SK-N-SH treated with all-trans-retinoic acid at 6 μM for 48 hours (cell line): ENCODE measurements around the gene BBOF1.

Experiments
- ATAC-seq: fragments of 200-7000 bp; cut with Tn5 transposase; 3 replicates; pipeline ENCODE4 v1.9.1; 2020; ENCODE audit warnings: mild to moderate bottlenecking, moderate library complexity
- BACH2 ChIP-seq: fragments of 250-450 bp; sonication (Bioruptor Pico); IDR thresholded peaks from 2 replicates; pipeline ENCODE4 v1.9.0; 2021; ENCODE audit warnings: mild to moderate bottlenecking, borderline replicate concordance
- CSDC2 ChIP-seq: fragments of 250-450 bp; sonication (Bioruptor Pico); IDR thresholded peaks from 2 replicates; pipeline ENCODE4 v1.5.0; 2020; ENCODE audit warnings: mild to moderate bottlenecking, moderate library complexity
- CSRNP3 ChIP-seq: fragments of 250-450 bp; sonication (Bioruptor Pico); IDR thresholded peaks from 2 replicates; pipeline ENCODE4 v1.5.1; 2021; ENCODE audit warnings: mild to moderate bottlenecking, moderate library complexity
- ESRRG ChIP-seq: fragments of 250-450 bp; sonication (Bioruptor Pico); IDR thresholded peaks from 2 replicates; pipeline ENCODE4 v1.6.1; 2021; ENCODE audit warnings: mild to moderate bottlenecking
- GLIS3 ChIP-seq: fragments of 250-450 bp; sonication (Bioruptor Pico); IDR thresholded peaks from 2 replicates; pipeline ENCODE4 v1.5.0; 2020; ENCODE audit warnings: mild to moderate bottlenecking, moderate library complexity
- ISL1 ChIP-seq: fragments of 250-450 bp; sonication (Bioruptor Pico); IDR thresholded peaks from 2 replicates; pipeline ENCODE4 v2.1.2; 2022; ENCODE audit warnings: mild to moderate bottlenecking, moderate library complexity
- OSR1 ChIP-seq: fragments of 250-450 bp; sonication (Bioruptor Pico); IDR thresholded peaks from 2 replicates; pipeline ENCODE4 v1.8.0; 2022; ENCODE audit warnings: moderate library complexity, mild to moderate bottlenecking, inconsistent platforms
- PATZ1 ChIP-seq: fragments of 250-450 bp; sonication (Bioruptor Pico); IDR thresholded peaks from 2 replicates; pipeline ENCODE4 v1.8.0; 2020; ENCODE audit warnings: mild to moderate bottlenecking, moderate library complexity, borderline replicate concordance
- POU6F1 ChIP-seq: fragments of 250-450 bp; sonication (Bioruptor Pico); IDR thresholded peaks from 2 replicates; pipeline ENCODE4 v1.8.0; 2021; ENCODE audit warnings: low read depth, mild to moderate bottlenecking, moderate library complexity, borderline replicate concordance
- PPARA ChIP-seq: fragments of 250-450 bp; sonication (Bioruptor Pico); IDR thresholded peaks from 2 replicates; pipeline ENCODE4 v1.5.0; 2020; ENCODE audit warnings: mild to moderate bottlenecking, borderline replicate concordance
- RARB ChIP-seq: fragments of 250-450 bp; sonication (Bioruptor Pico); IDR thresholded peaks from 2 replicates; pipeline ENCODE4 v1.8.0; 2021; ENCODE audit warnings: mild to moderate bottlenecking, moderate library complexity
- SNAI2 ChIP-seq: fragments of 250-450 bp; sonication (Bioruptor Pico); IDR thresholded peaks from 2 replicates; pipeline ENCODE4 v1.5.0; 2020; ENCODE audit warnings: mild to moderate bottlenecking, moderate library complexity
- TCF4 ChIP-seq: fragments of 250-450 bp; sonication (Bioruptor Pico); IDR thresholded peaks from 2 replicates; pipeline ENCODE4 v1.8.0; 2021; ENCODE audit warnings: mild to moderate bottlenecking, moderate library complexity, borderline replicate concordance
- TOX ChIP-seq: fragments of 250-450 bp; sonication (Bioruptor Pico); IDR thresholded peaks from 2 replicates; pipeline ENCODE4 v1.8.0; 2021; ENCODE audit warnings: mild to moderate bottlenecking, moderate library complexity, borderline replicate concordance
- TSHZ2 ChIP-seq: fragments of 250-450 bp; sonication (Bioruptor Pico); IDR thresholded peaks from 2 replicates; pipeline ENCODE4 v1.5.0; 2020; ENCODE audit warnings: mild to moderate bottlenecking, moderate library complexity
- ZFP3 ChIP-seq: fragments of 250-450 bp; sonication (Bioruptor Pico); IDR thresholded peaks from 2 replicates; pipeline ENCODE4 v1.5.0; 2020; ENCODE audit warnings: mild to moderate bottlenecking, moderate library complexity
- ZFP30 ChIP-seq: fragments of 450-650 bp; formaldehyde crosslinking; IDR thresholded peaks from 2 replicates; pipeline ENCODE4 v1.5.0; 2022; ENCODE audit warnings: mild to moderate bottlenecking, moderate library complexity
- ZNF565 ChIP-seq: fragments of 450-650 bp; formaldehyde crosslinking; conservative IDR thresholded peaks from 2 replicates; pipeline ENCODE4 v1.5.0; 2020; ENCODE audit warnings: low read depth, mild to moderate bottlenecking, moderate library complexity
- ZNF70 ChIP-seq: fragments of 450-650 bp; formaldehyde crosslinking; IDR thresholded peaks from 2 replicates; pipeline ENCODE4 v1.5.0; 2020; ENCODE audit warnings: mild to moderate bottlenecking, moderate library complexity
- ZNF8 ChIP-seq: fragments of 450-650 bp; formaldehyde crosslinking; IDR thresholded peaks from 2 replicates; pipeline ENCODE4 v1.5.0; 2020; ENCODE audit warnings: mild to moderate bottlenecking, moderate library complexity

The BBOF1 gene

GRCh38 chr14:74064883-74065282, 45.7 kb downstream of the BBOF1 start:
- no peak for ATAC-seq
- no peak for TF ChIP-seq RARB (CRISPR knock-in tag)
- TF ChIP-seq SNAI2: no peak
- TF ChIP-seq PPARA (CRISPR knock-in tag): no peak
- no peak for TF ChIP-seq BACH2 (CRISPR knock-in tag)
- TF ChIP-seq PATZ1 (CRISPR knock-in tag): no peak
- TF ChIP-seq ISL1 (CRISPR knock-in tag): no peak
- no peak for TF ChIP-seq CSDC2 (CRISPR knock-in tag)
- TF ChIP-seq ZNF565 (CRISPR knock-in tag): no peak
- TF ChIP-seq ZNF70 (CRISPR knock-in tag): no peak
- no peak for TF ChIP-seq TSHZ2 (CRISPR knock-in tag)
- no peak for TF ChIP-seq CSRNP3
- TF ChIP-seq ESRRG (CRISPR knock-in tag): no peak
- TF ChIP-seq GLIS3: no peak
- TF ChIP-seq POU6F1 (CRISPR knock-in tag): no peak
- TF ChIP-seq ZFP3: no peak
- TF ChIP-seq ZFP30: no peak
- no peak for TF ChIP-seq OSR1 (CRISPR knock-in tag)
- no peak for TF ChIP-seq TCF4 (CRISPR knock-in tag)

- no peak for ATAC-seq
- no peak for TF ChIP-seq ZNF8 (CRISPR knock-in tag)
- no peak for TF ChIP-seq GLIS3
- no peak for TF ChIP-seq TOX
- TF ChIP-seq ZFP3: no peak
- no peak for TF ChIP-seq ESRRG (CRISPR knock-in tag)
- no peak for TF ChIP-seq ISL1 (CRISPR knock-in tag)
- no peak for TF ChIP-seq ZFP30
- TF ChIP-seq POU6F1 (CRISPR knock-in tag): no peak
- TF ChIP-seq CSRNP3: no peak
- TF ChIP-seq CSDC2 (CRISPR knock-in tag): no peak
- no peak for TF ChIP-seq OSR1 (CRISPR knock-in tag)
- TF ChIP-seq TCF4 (CRISPR knock-in tag): no peak
Observed at GRCh38 chr14:74065746-74066575, 46.8 kb downstream of the BBOF1 start.
